HT-29 (cell line): ENCODE measurements around the gene SPHK1. TPM values are rescaled to one million over a fixed set of nuclear protein-coding genes. Genes with fewer than 3 reads are reported as not detected.
A peak's percentile ranks its signal among the peaks of the same experiment; 100 is the strongest.

Experiments used
- DNase-seq: peaks from one replicate; pipeline ENCODE4 v3.0.0-alpha.2; 2015; ENCODE audit warnings: low spot score
- total RNA-seq: library from RNA; depleted of rRNA; stranded (reverse); fragments of >200 nt; shearing (Covaris generic); gene quantifications from 2 replicates; pipeline ENCODE4 v1.2.3, GENCODE V29; 2014

Gene SPHK1
- total RNA-seq, 1 experiment from 2014 or later = 4.4 TPM

GRCh38 chr17:76407509-76407908 lies 23.1 kb downstream of the SPHK1 start:
- DNase-seq = no peak

DNA sequence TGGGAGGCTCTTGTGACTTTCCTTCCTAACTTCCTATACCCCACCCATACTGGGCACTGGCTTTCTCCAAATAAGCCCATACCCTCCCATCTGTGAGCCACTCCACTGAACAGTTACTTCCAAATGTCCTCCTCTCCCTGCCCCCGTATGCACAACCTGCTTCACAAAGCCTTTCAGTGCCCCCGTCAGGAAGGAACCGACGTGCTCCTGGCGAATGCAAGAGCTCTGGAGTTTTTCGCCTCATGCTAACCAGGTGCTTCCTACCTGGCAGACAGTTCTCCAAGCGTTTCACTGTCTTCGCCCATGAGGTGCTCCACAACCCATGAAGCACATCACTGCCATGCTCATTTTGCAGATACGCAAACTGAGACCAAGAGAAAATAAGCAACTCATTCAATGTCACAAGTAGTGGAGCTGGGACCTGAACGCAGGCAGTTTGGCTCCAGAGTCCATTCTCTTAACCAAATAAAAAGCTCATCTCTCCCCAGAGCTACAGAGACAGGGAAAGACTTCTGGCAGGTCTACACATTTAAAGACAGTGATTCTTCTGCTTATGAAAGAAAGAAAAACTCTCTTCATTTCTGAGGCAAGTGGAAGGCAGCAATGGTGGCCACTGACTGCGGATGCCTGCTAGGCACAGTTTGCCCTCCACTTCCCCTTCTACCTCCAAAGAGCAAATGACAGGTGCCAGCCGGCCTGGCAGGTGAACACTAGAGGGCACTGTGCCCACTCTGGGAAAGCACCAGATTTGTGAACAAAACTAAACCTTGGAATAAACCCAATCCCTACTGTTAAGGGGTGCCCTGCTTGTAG lies 23.8 kb downstream of the SPHK1 start:
- DNase-seq = peak; percentile 79

- DNase-seq = no peak
Observed at GRCh38 chr17:76410328-76410965, 26.0 kb downstream of the SPHK1 start.

GRCh38 chr17:76411247-76411646 lies 26.8 kb downstream of the SPHK1 start:
- DNase-seq = no peak

- DNase-seq = no peak
Observed at GRCh38 chr17:76414334-76415295, 30.2 kb downstream of the SPHK1 start.

DNA sequence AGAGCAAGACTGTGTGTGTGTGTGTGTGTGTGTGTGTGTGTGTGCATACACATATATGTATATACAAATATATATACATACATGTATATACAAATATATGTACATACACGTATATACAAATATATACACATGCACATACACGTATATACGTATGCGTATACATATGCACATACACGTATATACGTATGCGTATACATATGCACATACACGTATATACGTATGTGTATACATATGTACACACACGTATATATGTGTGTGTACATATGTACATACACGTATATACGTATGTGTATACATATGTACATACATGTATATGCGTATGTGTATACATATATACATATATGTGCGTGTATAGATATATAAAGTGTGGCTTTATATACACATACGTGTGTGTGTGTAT lies 31.4 kb downstream of the SPHK1 start:
- no peak for DNase-seq

- no peak for DNase-seq
Observed at GRCh38 chr17:76416457-76416856, 32.0 kb downstream of the SPHK1 start.

GRCh38 chr17:76416899-76417298 lies 32.5 kb downstream of the SPHK1 start:
- DNase-seq = no peak

DNA sequence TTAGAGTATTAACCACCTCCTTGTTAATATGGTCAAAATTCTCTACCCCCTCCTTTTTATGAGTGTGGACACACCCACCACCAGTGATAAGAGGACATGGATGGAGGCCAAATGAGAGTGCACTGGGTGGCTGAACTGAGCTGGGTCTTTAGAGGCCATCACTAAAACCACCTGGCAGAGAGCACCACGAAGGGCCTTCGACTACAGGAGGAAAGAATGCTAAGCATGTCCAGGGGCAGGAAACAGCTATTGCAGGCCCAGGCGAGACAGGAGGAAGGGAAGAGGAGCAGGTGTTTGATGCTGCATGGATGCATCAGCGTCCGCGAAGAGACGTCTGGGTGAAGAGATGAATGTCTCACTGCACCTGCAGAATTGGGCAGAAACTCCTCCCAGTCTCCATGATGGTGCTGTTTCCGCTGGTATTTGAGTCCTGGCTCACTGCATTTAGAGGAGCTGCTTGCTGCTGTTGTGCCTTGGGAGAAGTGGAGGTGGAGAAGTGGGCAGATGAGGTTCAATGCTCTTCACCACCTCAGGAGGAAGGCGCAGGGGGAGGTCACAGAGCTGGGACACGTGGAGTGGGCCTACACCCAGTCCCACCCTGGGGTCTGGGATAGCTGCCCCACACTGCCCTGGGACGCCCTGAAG lies 33.2 kb downstream of the SPHK1 start:
- DNase-seq = no peak

GRCh38 chr17:76419576-76420260 lies 35.3 kb downstream of the SPHK1 start:
- DNase-seq = no peak

- DNase-seq = no peak
Observed at GRCh38 chr17:76420356-76421043, 36.1 kb downstream of the SPHK1 start.

GRCh38 chr17:76421044-76421407 lies 36.6 kb downstream of the SPHK1 start:
- DNase-seq = no peak

- DNase-seq = no peak
Observed at GRCh38 chr17:76422406-76422805, 38.0 kb downstream of the SPHK1 start.

- DNase-seq = no peak
Observed at GRCh38 chr17:76422860-76423259, 38.5 kb downstream of the SPHK1 start.

- no peak for DNase-seq
Observed at GRCh38 chr17:76426853-76427252, 42.4 kb downstream of the SPHK1 start.

- no peak for DNase-seq
Observed at GRCh38 chr17:76427501-76428231, 43.3 kb downstream of the SPHK1 start.

- no peak for DNase-seq
Observed at GRCh38 chr17:76428511-76428910, 44.1 kb downstream of the SPHK1 start.

- no peak for DNase-seq
Observed at GRCh38 chr17:76431509-76431908, 47.1 kb downstream of the SPHK1 start.

- DNase-seq = no peak
Observed at GRCh38 chr17:76432004-76432403, 47.6 kb downstream of the SPHK1 start.
